HG03432 (cell line): Measurements from ENCODE around the gene SBF1.
"Not testable (repeated sequence)": the region's sequence is repeated elsewhere in the genome, so short reads cannot be mapped to it uniquely, and the experiment has no call there.

Experiments used
- ATAC-seq: cut with Tn5 transposase; IDR thresholded peaks from one replicate; pipeline ENCODE4 v1.9.1; 2021; ENCODE audit warnings: mild to moderate bottlenecking, moderate library complexity; ENCODE audit not compliant: unreplicated experiment

Gene SBF1, protein sequence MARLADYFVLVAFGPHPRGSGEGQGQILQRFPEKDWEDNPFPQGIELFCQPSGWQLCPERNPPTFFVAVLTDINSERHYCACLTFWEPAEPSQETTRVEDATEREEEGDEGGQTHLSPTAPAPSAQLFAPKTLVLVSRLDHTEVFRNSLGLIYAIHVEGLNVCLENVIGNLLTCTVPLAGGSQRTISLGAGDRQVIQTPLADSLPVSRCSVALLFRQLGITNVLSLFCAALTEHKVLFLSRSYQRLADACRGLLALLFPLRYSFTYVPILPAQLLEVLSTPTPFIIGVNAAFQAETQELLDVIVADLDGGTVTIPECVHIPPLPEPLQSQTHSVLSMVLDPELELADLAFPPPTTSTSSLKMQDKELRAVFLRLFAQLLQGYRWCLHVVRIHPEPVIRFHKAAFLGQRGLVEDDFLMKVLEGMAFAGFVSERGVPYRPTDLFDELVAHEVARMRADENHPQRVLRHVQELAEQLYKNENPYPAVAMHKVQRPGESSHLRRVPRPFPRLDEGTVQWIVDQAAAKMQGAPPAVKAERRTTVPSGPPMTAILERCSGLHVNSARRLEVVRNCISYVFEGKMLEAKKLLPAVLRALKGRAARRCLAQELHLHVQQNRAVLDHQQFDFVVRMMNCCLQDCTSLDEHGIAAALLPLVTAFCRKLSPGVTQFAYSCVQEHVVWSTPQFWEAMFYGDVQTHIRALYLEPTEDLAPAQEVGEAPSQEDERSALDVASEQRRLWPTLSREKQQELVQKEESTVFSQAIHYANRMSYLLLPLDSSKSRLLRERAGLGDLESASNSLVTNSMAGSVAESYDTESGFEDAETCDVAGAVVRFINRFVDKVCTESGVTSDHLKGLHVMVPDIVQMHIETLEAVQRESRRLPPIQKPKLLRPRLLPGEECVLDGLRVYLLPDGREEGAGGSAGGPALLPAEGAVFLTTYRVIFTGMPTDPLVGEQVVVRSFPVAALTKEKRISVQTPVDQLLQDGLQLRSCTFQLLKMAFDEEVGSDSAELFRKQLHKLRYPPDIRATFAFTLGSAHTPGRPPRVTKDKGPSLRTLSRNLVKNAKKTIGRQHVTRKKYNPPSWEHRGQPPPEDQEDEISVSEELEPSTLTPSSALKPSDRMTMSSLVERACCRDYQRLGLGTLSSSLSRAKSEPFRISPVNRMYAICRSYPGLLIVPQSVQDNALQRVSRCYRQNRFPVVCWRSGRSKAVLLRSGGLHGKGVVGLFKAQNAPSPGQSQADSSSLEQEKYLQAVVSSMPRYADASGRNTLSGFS (N-terminal part only)

DNA sequence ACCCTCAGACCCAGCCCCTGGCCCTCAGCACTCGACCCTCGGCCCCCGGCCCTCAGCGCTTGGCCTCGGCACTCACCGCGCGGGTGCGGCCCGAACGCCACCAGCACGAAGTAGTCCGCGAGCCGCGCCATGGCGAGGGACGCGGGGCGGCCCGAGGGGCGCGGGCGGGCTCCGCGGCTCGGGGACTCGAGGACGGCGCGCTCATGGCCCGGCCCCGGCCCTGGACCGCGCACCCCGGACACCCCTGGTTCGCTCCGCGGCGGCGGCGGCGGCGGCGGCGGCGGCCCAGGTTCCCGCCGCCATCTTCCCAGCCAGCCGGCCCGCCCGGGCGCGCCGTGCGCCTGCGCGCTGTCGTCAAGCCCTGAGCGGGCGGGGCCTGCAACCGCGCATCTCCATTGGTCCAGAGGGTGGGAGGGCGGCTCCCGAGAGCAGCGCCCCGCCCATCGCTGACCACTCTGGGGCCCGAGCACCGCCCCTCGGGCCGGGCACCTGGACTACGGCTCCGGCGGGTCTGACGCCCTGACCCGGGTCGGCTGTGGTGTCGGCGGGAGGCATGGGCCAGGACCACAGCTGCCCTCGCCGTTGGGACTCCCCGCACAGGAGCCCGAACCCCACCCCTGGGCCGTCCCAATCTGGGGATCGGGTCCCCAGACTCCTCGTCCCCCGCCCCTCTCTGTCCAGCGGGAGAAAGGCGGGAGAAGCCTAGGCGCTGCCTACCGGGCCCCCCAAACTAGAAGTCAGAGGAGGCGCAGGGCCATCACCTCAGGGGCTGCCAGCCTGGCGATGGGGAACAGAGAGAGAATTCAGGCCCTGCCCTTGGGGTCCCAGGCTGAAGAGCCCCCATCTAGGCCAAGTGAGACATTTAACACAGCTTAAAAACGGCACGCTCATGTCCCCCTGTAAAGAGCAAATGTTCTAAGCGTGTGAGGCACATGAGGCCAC, at the start of gene SBF1:
TSS of gene SBF1 (minus strand) at position 326 of the 942 bp plus-strand sequence. CDS start at position 131, 195 bp downstream.
- peak; percentile 71 for ATAC-seq

DNA sequence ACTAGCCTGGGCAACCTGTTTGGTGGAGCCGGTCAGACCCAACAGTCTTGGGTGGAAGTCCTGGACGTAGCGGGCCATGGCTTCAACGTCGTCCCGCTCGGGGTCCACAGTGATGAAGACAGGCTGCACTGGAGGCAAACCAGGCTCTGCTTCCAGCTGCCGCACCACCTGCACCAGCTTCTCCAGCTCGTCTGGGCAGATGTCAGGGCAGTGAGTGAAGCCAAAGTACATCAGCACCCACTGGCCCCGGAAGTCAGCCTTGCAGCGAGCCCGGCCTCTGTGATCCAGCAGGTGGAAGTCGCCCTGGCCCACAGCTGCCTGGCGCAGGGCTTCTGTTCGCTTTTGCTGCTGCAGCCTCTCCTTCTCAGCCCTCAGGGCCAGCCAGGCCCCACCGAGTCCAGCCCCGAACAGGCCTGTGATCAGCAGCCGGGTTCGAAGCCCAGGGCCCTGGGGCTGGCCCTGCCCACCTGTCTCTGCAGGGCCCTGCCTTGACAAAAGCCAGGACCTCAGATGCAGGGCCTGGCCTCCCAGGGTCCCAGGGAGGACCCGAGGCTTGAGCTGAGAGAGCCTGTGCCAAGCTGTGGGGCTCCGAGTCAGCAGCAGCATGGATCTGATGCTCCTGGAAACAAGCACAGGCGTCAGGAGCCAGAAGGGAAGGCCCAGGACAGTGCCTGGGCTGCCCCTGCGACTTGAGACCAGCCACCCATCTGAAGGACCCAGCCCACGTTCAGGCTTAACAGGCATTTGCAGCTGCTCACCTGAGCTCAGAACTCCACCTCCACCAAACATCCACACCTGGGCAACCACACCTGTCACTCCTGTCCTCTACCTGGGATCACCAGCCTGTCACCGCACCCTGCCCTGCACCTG, 49.2 kb upstream of the SBF1 start:
- ATAC-seq = no peak

DNA sequence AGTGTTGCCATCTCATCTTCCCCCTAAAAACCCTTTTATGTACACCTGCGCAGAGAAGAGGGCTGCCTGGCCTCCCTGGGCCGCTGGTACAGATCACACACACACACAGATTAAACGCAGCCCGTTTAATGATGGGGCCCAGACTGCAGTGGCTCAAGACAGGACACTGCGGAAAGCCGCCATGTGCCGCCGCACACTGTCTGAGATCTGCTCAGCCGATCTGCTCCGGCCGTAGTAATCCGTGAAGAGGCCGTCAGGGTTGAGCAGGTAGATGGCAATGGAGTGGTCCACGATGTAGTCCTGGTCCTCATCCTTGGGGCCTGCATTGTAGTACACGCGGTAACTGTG, 48.6 kb upstream of the SBF1 start:
- no peak for ATAC-seq

DNA sequence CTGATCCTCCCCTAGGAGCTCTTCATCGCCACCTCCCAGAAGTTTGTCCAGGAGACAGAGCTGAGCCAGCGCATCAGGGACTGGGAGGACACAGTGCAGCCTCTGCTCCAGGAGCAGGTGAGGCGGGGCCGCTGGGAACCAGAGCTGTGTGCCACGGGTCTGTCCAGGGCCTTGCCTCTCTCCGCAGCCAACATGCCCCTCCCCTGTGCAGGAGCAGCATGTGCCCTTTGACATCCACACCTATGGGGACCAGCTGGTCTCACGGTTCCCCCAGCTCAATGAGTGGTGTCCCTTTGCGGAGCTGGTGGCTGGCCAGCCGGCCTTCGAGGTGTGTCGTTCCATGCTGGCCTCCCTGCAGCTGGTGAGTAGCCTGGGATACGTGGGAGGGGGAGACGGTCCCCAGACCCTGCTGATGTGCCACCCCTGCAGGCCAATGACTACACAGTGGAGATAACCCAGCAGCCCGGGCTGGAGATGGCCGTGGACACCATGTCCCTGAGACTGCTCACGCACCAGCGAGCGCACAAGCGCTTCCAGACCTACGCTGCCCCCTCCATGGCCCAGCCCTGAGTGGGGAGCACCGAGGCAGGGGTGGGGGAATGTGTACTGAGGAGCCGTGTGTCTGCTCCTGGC, 48.1 kb upstream of the SBF1 start:
- no peak for ATAC-seq

DNA sequence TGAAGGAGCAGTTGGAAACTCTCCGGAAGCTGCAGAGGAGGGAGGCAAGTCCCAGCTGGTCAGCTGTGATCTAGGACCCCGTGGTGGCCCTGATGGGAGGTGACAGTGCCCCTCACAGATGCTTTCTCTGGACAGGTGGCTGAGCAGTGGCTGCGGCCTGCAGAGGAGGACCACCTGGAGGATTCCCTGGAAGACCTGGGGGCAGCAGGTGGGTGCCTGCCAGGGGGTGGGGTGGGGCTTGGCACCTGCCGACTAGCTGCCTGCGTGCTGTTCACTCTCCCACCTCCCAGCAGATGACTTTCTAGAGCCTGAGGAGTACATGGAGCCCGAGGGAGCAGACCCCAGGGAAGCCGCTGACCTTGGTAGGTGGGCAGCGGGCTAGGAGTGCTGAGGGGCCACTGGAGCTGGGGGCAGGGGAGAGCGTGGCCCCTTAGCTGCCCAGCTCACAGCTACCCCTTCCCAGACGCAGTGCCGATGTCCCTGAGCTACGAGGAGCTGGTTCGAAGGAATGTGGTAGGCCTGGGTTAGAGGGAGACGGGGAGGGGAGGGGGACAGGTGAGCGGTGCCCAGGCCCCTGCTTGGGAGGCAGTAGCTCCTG, 47.5 kb upstream of the SBF1 start:
- ATAC-seq = no peak

GRCh38 chr22:50521710-50522109, 46.9 kb upstream of the SBF1 start:
- no peak for ATAC-seq

DNA sequence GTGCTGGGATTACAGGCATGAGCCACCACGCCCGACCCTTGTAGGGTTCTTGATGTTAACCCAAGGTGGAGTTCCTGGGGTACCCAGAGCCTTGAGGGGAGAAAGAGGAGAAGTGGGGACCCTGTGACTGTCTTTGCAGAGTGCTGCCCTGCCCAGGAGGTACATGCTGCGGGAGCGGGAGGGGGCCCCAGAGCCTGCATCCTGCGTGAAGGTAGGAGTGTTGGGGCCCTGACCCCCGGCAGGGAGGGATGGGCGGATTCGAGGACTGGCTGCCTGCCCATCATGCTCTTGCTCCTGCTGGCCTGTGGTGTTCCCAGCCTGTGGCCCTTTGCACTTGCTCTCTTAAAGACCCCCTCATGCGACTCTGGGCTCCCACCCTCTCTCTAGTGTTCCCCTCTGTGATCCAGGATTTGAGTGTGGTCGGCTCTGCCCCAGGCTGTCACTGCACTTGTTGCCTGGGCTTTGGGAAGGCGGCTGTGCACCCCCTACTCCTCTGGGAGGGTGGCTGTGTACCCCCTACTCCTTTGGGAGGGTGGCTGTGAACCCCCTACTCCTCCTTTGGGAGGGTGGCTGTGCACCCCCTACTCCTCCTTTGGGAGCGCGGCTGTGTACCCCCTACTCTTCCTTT, 46.1 kb upstream of the SBF1 start:
- no peak for ATAC-seq

DNA sequence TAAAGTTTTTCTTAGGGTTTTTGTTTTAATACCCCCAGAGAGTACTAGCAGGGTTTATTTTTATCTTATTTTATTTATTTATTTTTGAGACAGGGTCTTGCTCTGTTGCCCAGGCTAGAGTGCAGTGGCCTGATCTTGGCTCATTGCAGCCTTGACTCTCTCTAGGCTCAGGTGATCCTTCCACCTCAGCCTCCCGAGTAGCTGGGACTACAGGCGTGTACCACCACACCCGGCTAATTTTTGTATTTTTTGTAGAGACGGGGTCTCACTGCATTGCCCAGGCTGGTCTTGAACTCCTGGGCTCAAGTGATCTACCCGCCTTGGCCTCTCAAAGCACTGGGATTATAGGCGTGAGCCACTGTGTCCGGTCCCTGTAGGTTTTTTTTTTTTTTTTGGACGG, 45.3 kb upstream of the SBF1 start:
- ATAC-seq = not testable (repeated sequence)

GRCh38 chr22:50519151-50519550, 44.3 kb upstream of the SBF1 start:
- no peak for ATAC-seq

DNA sequence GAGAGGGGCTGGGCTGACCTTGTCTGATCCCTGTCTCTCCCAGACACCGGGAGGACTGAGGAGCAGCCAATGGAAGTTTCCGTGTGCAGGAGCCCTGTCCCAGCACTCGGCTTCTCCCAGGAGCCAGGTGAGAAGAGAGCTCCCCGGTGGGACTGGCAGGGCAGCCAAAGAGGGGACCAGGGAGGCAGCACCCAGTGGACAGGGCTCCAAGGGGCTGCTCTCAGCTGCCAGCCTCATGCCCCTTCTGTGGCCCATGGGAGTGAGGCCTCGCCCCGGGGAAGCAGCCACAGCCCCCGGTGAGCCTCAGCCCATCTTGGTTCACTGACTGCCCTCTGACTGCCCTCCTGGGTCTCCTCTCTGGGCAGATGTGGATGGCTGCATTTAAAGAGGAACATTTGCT, 43.8 kb upstream of the SBF1 start:
- no peak for ATAC-seq

GRCh38 chr22:50517495-50518260, 42.8 kb upstream of the SBF1 start:
- no peak for ATAC-seq

DNA sequence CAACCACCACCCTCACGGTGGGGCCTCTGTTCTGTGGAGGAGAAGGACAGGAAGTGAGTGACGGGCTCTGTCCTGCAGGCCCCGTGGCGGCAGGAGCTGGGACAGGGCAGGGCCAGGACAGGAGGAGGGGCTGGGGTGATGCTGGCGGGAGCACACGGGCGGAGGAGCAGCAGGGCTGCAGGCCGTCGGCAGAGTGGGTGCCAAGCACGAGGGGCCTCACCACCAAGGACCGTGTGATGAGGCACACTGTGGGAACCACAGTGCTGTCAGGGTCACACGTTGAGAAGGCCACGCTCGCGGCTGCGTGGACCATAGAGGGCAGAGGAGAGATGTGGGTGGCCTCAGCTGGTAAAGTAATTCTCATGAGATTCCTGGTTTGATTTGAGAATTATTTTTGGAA, 42.1 kb upstream of the SBF1 start:
- ATAC-seq = no peak

DNA sequence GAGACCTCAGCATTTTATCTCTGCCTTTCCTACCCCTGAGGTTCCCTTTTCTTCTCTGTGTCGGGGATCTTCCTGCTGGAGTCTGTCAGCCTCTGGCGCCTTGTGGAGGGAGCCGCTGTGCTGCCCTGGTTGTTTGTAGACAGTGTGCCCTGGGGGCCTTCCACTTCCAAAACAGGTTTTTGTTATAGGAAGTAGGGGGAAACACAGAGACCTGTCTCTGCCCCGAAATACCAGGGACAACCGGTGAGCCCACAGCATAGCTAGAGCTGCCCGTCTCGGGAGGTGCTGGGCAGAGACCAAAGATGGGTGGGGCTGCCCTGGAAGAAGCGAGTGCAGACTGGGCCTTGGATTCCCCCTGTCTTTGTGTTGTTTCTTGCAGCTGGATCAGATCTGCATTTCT, 41.2 kb upstream of the SBF1 start:
- ATAC-seq = no peak

DNA sequence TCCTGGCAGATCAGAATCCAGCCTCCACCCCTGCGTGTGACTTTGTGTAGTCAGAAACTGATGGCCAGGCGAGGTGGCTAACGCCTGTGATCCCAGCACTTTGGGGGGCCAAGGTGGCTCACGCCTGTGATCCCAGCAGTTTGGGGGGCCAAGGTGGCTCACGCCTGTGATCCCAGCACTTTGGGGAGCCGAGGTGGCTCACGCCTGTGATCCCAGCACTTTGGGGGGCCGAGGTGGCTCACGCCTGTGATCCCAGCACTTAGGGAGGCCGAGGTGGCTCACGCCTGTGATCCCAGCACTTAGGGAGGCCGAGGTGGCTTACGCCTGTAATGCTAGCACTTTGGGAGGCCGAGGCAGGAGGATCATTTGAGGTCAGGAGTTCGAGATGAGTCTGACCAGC, 38.3 kb upstream of the SBF1 start:
- no peak for ATAC-seq

GRCh38 chr22:50508897-50509296, 34.1 kb upstream of the SBF1 start:
- no peak for ATAC-seq

GRCh38 chr22:50507991-50508884, 33.4 kb upstream of the SBF1 start, which contains the start of gene NCAPH2:
Gene NCAPH2, plus strand, starts transcription at chr22:50508224. Its CDS starts 114 bp downstream, at chr22:50508338.
- peak; percentile 68 for ATAC-seq
